ENCODE measurements around the gene GDA.

Gene GDA

GRCh38 chr9:72247549-72247948 lies 98.3 kb downstream of the GDA start:
- no peak overlapping the region for H3K4me2 ChIP-seq (ENCODE audit: low read length)
- H4K20me1 ChIP-seq (ENCODE audit: insufficient read depth, low read length): no peaks in the 10 kb centered on the region
- H3K36me3 ChIP-seq (replicated peaks; ENCODE audit: low read depth, low read length): no peaks in the 10 kb centered on the region
- H3K79me2 ChIP-seq (ENCODE audit: low read length): no peaks in the 10 kb centered on the region
- H3K4me1 ChIP-seq (ENCODE audit: low read length): no peaks in the 10 kb centered on the region
- no peak for TF ChIP-seq EZH2phosphoT487 (IDR thresholded peaks at IDR 0.05; ENCODE audit: low read depth)
- no peak for TF ChIP-seq CTCF (IDR thresholded peaks at IDR 0.05; ENCODE audit: low read depth, low read length)
- no peak overlapping the region for H3K9ac ChIP-seq (ENCODE audit: low read length)
- H3K4me3 ChIP-seq (ENCODE audit: low read length): no peak overlapping the region
- H3K9me3 ChIP-seq (ENCODE audit: insufficient read depth, low read length): no peaks in the 10 kb centered on the region
- H3K27me3 ChIP-seq (ENCODE audit: low read depth, low read length): peaks cover 9% of the 10 kb centered on the region; the same call in 1 of the 2 replicates
- H3K27ac ChIP-seq (ENCODE audit: low read length): no peak overlapping the region
- no peak overlapping the region for H2AFZ ChIP-seq (ENCODE audit: low read depth, low read length)

GRCh38 chr9:72251589-72251988 lies 102.3 kb downstream of the GDA start:
- no peaks in the 10 kb centered on the region for H3K36me3 ChIP-seq (replicated peaks; ENCODE audit: low read depth, low read length)
- no peaks in the 10 kb centered on the region for H4K20me1 ChIP-seq (ENCODE audit: insufficient read depth, low read length)
- H3K9me3 ChIP-seq (ENCODE audit: insufficient read depth, low read length): no peaks in the 10 kb centered on the region
- no peak overlapping the region for H3K9ac ChIP-seq (ENCODE audit: low read length)
- H3K4me3 ChIP-seq (ENCODE audit: low read length): no peak overlapping the region
- H3K79me2 ChIP-seq (ENCODE audit: low read length): no peaks in the 10 kb centered on the region
- peaks cover 12% of the 10 kb centered on the region; the same call in 1 of the 2 replicates for H3K27me3 ChIP-seq (ENCODE audit: low read depth, low read length)
- no peak for TF ChIP-seq EZH2phosphoT487 (IDR thresholded peaks at IDR 0.05; ENCODE audit: low read depth)
- no peak for TF ChIP-seq CTCF (IDR thresholded peaks at IDR 0.05; ENCODE audit: low read depth, low read length)
- H3K27ac ChIP-seq (ENCODE audit: low read length): no peak overlapping the region
- H2AFZ ChIP-seq (ENCODE audit: low read depth, low read length): no peak overlapping the region
- H3K4me2 ChIP-seq (ENCODE audit: low read length): no peak overlapping the region
- no peaks in the 10 kb centered on the region for H3K4me1 ChIP-seq (ENCODE audit: low read length)

GRCh38 chr9:72254901-72255545 lies 105.8 kb downstream of the GDA start:
- Histone ChIP-seq H3K9me3 (ENCODE audit: insufficient read depth, low read length) (no peaks in the 10 kb centered on the region), H3K36me3 (replicated peaks; ENCODE audit: low read depth, low read length) (no peaks in the 10 kb centered on the region), H3K4me1 (ENCODE audit: low read length) (no peaks in the 10 kb centered on the region), H4K20me1 (ENCODE audit: insufficient read depth, low read length) (no peaks in the 10 kb centered on the region), H2AFZ (ENCODE audit: low read depth, low read length) (no peak overlapping the region), H3K79me2 (ENCODE audit: low read length) (no peaks in the 10 kb centered on the region), H3K27ac (ENCODE audit: low read length) (no peak overlapping the region), H3K4me3 (ENCODE audit: low read length) (no peak overlapping the region), H3K27me3 (ENCODE audit: low read depth, low read length) (peaks cover 14% of the 10 kb centered on the region; the same call in 1 of the 2 replicates), H3K9ac (ENCODE audit: low read length) (no peak overlapping the region), H3K4me2 (ENCODE audit: low read length) (no peak overlapping the region)
- no peak for TF ChIP-seq CTCF (IDR thresholded peaks at IDR 0.05; ENCODE audit: low read depth, low read length)

- H3K79me2 ChIP-seq (ENCODE audit: low read length): no peaks in the 10 kb centered on the region
- no peak overlapping the region for H3K9ac ChIP-seq (ENCODE audit: low read length)
- H3K27ac ChIP-seq (ENCODE audit: low read length): no peak overlapping the region
These were observed 106.3 kb downstream of the GDA start for GRCh38 chr9:72255569-72255968.

More at GRCh38 chr9:72255569-72255968, 106.3 kb downstream of the GDA start:
- no peaks in the 10 kb centered on the region for H3K4me1 ChIP-seq (ENCODE audit: low read length)
- no peak overlapping the region for H3K4me2 ChIP-seq (ENCODE audit: low read length)
- no peaks in the 10 kb centered on the region for H3K9me3 ChIP-seq (ENCODE audit: insufficient read depth, low read length)
- no peak overlapping the region for H3K4me3 ChIP-seq (ENCODE audit: low read length)
- no peaks in the 10 kb centered on the region for H4K20me1 ChIP-seq (ENCODE audit: insufficient read depth, low read length)
- no peaks in the 10 kb centered on the region for H3K36me3 ChIP-seq (replicated peaks; ENCODE audit: low read depth, low read length)
- TF ChIP-seq CTCF (IDR thresholded peaks at IDR 0.05; ENCODE audit: low read depth, low read length): no peak
- no peak for TF ChIP-seq EZH2phosphoT487 (IDR thresholded peaks at IDR 0.05; ENCODE audit: low read depth)
- peaks cover 12% of the 10 kb centered on the region; the same call in 1 of the 2 replicates for H3K27me3 ChIP-seq (ENCODE audit: low read depth, low read length)
- H2AFZ ChIP-seq (ENCODE audit: low read depth, low read length): no peak overlapping the region
